Stimulated activated CD4-positive, alpha-beta T cell treated with anti-CD3 and anti-CD28 coated beads, TNF-alpha, amount 100 ng/mL, for 24 hours (primary cell): ENCODE measurements around the gene CEP350.
"Not testable (repeated sequence)": the region's sequence is repeated elsewhere in the genome, so short reads cannot be mapped to it uniquely, and the experiment has no call there.

ENCODE experiments used
- DNase-seq, 3 experiments: peaks; one replicate each; pipeline ENCODE4 v3.0.0-alpha.2; 2020; ENCODE audit warnings: low read depth in 3 of 3

The CEP350 gene

DNA sequence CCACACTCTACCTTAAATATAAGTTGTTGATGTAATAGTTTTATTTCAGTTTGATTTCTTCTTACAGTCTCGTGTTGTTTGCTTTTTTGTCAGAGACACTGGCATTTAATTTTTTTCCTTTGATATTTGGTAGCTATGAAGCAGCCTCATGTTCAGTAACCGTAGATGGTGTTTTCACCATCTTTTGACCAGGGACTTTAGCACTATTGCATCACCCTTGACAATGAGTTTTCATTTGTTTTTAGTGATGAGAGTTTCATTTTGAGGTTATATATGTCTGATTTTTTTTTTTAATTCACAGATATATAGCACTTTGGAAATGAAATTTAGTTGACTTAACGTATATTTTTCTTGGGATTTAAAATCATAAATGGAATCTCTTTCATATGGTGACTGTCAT, 36.2 kb downstream of the CEP350 start:
- no peak for DNase-seq

DNA sequence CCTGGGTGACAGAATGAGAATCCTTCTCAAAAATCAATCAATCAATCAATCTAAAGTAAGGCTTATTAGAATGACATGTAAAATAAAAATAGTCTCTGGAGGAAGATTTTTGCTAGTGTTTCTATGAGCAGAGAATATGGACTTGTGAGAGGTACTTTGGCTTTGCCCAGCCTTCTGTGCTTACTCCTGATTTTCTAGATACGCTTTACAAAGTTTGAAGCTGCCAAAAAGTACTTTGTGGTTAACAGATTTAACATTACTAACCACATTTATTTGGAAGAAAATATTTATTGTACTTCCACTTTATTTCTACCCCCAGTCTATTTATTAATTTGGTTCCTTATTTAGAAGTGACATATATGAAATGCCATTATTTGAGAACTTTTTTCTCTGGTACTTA, 41.0 kb downstream of the CEP350 start:
- DNase-seq = no peak

DNA sequence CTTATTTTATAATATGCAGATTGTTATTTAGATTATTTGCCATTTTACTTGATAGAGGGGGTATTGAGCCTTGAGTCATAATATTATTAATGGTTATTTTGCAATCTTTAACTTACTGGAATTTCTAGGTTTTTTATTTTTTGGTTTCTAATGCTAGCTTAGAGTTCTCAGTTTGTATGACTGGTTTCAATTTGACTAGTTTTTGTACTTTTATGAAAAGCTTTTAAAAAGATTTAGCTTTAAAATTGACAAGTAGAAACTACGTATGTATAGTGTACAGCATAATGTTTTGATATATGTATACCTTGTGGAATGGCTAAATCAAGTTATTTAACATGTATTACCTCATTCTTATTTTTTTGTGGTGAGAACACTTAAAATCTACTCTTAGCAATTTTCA, 41.5 kb downstream of the CEP350 start:
- no peak for DNase-seq

DNA sequence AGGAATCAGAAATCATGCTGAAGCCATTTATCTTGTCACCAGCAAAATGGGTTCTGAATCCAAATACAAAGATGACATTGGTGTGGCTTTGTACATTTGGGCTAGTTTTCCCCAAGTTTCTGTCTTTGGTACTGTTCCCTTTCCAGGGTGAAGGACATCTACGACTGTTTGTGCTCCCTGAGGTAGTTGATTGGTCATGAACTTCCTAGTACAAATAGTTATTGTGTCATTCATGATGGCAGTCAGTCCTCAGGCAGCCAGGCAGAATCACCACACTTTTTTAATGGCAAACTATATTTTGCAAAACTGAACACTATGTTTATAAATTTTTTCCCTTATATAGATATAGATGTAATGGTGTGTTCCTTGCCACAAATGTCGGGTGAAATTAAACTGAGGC, 46.0 kb downstream of the CEP350 start:
- no peak for DNase-seq

DNA sequence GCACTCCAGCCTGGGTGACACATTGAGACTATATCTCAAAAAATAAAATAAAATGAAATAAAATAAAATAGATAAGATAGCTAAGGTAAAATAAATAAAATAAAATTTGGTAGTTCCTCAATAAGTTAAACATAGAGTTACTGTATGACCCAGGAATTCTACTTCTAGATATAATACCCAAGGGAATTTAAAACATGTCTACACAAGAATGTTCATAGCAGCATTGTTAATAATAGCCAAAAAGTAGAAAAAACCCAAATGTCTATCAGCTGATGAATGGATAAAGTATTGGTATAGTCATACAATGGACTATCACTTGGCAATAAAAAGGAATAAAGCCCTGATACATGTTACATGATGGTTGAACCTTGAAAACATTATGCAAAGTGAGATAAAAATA, 47.8 kb downstream of the CEP350 start:
- DNase-seq = no peak

DNA sequence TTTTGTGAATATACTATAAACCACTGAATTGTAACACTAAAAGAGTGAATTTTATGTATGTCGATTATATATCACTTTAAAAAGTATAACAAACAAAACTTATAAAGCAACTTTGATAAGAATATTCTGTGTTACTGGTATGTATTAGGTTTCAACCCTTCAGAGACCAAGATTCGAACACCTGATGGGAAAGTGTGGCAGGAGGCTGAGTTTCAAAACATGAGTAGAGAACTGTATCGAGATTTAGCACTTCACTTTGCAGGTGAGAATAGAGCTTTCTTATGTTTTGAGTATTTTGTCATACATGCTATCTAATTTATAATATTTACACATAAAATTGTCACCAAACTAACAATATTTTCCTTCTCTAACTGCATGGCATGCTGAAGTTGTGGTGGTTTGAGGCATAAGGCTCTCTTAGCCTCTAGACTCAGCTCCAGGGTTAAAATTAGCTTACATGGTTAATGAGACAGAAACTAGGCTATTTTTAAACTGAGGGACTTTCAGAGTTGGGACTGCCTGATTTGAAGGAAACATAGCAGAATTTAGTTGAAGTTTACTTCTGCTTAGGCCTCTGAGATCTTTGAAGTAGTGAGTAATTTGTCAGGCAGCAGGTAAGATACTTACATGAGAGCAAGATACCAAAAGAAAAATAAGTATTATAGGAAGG, 48.6 kb downstream of the CEP350 start:
- DNase-seq = no peak

DNA sequence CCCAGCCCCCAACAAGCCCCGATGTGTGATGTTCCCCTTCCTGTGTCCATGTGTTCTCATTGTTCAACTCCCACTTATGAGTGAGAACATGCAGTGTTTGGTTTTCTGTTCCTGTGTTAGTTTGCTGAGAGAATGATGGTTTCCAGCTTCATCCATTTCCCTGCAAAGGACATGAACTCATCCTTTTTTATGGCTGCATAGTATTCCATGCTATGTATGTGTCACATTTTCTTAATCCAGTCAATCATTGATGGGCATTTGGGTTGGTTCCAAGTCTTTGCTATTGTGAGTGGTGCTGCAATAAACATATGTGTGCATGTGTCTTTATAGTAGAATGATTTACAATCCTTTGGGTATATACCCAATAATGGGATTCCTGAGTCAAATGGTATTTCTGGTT, 52.2 kb downstream of the CEP350 start:
- not testable (repeated sequence) for DNase-seq

DNA sequence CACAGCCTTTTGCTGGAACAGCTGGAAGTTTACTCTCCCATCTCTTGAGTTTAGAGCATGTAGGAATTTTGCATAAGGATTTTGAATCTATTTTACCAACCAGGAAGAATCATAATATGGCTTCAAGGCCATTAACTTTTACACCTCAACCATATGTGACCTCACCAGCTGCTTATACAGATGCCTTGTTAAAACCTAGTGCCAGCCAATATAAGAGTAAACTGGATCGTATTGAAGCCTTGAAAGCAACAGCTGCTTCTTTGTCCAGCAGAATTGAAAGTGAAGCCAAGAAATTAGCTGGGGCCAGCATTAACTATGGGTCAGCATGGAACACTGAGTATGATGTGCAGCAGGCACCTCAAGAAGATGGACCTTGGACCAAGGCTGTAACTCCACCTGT, 65.4 kb downstream of the CEP350 start:
- no peak for DNase-seq

DNA sequence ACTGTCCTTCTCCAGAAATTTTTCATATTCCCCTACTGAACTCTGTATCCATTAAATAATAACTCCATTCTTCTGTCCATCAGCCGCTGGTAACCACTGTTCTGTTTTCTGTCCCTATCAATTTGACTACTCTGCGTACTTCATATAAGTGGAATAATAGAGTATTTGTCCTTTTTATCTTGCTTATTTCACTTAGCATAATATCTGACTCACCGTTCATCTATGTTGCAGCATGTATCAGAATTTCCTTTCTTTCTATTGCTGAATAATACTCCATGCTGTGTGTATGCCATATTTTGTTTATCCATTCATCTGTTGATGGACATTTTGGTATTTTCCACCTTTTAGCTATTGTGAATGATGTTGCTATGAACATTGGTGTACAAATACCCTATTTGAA, 71.9 kb downstream of the CEP350 start:
- DNase-seq = no peak

DNA sequence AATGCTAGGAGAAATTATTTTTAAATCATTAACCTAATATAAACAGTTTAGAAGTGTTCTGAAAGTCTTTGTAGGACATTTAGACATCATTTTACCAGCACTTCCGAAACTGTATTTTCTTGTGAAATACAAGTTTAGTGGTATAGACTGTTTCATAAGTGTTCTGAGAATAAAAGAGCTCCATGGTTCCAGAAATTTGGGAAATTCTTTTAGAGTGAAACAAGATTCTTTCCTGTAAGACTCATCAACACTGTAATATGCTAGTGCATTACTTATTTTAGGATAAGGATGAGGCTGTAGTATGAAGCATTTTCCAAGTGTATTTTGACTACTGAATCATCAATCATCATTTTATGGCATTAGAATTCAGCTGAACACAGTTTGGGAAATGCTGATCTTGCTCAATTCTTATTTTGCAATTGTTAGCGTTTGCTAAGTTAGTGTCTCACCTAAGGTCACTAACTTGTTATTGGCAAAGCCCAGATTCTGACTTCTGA, 73.4 kb downstream of the CEP350 start:
- DNase-seq = no peak

DNA sequence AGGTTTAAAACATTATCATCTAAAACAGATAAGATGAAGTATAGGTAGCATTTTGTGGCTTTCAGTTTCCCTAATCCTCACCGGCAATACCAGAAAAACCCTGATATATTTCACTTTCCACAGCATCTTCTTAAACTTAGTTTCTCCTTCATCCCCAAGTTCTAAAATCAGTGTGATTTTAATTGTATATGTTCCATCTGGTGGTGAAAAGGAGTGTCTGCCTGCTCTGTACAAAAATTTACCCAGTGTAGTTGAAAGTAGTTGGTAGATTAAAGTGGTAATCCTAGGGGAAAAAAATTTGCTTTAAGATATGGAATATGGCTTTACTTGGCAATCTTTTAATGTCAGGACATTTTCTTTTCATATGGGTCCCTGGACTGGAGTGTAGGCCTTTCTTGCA, 74.3 kb downstream of the CEP350 start:
- no peak for DNase-seq

DNA sequence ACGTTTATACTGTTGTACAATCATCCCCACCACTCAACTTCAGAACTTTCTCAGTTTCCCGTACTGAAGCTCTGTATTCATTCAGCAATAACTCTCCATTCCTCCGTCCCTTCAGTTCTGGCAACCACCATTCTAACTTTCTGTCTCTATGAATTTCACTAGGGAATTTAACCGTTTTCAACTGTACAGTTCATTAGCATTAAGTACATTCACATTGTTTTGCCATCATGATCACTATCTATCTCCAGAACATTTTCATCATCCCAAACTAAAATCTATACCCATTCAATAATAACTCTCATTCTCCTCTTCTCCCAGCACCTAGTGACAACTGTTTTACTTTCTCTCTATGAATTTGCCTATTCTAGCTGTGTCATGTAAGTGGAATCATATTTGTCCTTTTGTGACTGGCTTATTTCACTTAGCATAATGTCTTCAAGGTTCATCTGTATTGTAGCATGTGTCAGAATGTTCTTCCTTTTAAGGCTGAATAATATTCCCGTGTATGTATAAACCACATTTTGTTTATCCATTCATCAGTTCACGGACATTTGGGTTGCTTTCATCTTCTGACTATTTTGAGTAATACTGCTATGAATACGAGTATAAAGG, 75.0 kb downstream of the CEP350 start:
- DNase-seq = no peak

DNA sequence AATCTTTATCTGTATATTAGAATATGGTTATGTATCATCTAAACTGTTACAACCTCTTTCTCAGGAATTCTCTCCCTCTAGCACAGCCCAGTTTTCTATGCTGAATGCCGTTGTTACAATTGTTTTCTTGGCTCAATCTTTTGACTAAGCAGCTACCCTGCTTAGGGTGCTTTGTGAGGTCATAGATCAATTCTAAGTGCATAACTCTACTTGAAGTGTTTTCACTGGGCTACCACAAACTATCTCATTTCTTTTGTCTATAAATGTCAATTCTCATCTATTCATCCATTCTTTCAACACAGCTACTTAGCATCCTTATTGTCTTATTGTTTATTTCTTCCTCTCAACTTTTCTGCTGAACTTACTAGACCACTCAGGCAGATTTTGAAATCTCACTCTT, 77.1 kb downstream of the CEP350 start:
- no peak for DNase-seq

DNA sequence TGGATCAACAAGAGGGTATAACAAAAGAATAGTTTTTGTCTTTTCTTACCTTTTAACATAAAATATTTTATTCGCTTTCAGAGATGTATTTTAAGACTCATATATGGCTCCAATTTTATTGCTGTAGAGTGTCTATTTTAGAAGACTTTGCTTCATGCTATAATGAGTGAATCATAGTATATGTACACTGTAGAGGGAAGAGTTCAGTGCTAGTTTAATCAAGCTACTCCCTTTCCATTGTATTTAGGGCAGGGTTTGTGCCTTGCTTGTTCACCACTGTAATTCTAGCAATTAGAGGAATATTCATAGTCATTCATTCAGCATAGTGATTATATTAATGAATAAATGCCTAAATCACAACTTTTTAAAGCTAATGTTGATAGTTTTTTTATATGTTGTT, 78.8 kb downstream of the CEP350 start:
- no peak for DNase-seq

DNA sequence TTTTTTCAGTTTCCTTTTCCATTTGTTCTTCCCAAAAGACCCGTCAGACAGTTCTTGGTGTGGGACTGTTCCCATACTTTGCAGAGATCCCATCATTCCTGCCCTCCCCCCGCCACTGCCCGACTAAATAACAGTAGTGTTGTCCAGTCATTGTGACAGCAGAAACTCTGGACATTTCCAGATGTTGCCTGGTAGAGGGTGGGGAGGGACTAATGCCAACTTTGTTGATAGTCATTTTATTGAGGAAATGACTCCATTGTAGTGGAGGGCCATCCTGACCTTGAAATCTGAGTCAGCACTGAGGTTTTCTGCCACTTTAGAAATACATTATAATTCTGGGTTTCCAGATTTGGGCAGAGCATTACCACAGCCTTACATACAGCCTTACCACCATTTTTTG, 85.4 kb downstream of the CEP350 start:
- DNase-seq = no peak

DNA sequence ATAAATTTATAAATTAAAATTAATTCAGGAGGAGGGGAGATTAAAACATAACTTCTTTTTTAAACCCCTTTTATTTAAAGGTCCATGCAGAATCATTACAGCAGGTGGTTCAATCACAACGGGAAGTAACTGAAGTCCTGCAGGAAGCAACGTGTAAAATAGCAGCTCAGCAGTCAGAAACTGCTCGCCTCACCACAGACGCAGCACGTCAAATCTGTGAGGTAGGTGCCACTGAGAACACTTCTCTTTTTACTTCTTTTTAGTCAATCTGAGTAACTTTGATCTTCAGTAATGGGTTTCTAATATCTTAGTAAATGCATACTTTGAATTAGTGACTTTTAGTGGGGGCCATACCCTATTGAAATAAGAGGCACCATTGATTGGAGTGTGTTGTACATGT, 87.0 kb downstream of the CEP350 start:
- no peak for DNase-seq

DNA sequence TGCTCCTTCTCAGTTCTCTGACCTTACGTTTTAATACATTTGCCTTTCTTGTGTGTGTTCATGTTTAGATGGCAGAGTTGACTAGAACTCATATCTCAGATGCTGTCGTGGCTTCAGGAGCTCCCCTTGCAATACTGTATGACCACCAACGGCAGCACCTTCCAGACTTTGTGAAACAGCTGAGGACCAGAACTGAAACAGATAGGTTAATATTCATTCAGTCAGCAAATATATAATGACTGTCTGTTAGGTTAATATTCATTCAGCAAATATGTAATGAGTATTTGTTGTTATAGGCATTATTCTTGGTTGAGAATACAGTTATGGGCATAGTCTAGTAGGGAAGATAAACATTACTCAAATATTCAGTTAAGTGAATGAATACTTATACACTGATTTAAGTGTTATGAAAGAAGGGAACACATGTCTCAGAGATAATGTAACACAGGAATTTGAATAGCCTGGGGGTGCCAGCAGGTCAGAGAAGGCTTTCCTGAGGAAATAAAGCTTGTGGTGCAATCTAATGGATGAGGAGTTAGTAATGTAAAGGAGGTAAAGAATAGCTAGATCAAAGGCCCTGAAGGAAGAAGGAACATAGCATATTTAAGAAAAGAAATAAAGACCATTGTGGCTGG, 88.5 kb downstream of the CEP350 start:
- DNase-seq = no peak

DNA sequence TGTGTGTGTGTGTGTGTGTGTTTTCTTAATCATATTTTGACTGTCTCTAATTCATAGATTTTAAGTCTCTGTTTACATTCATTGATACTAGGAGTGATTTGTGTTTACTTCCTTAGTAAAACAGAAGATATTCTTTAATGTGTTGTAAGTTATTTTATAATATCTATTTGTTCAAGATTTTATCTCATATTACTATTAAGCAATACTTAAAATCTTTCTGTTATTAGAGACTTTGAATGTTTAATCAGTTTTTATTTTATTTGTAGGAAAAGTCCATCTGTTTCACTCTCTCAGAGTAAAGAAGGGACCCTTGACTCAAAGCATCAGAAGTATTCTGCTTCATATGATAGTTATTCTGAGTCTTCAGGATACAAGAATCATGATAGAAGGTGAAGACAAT, 89.2 kb downstream of the CEP350 start:
- DNase-seq = no peak

DNA sequence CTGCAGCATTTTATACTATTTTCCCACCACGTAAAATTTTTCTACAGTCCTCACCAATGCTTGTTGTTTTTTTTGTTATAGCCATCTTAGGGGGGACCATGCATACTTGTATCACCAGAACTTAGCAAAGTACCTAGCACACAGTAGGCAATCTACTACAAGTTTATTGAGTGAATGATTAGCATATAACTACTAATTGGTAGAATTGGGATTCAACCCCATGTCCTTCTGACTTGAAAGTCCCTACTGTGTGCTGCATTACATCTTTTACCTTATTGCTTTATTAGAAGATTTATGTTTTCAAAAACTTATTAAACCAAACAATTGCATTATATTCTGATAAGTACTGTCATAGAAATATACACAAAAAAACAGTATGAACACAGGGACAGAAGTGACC, 92.1 kb downstream of the CEP350 start:
- DNase-seq = no peak

DNA sequence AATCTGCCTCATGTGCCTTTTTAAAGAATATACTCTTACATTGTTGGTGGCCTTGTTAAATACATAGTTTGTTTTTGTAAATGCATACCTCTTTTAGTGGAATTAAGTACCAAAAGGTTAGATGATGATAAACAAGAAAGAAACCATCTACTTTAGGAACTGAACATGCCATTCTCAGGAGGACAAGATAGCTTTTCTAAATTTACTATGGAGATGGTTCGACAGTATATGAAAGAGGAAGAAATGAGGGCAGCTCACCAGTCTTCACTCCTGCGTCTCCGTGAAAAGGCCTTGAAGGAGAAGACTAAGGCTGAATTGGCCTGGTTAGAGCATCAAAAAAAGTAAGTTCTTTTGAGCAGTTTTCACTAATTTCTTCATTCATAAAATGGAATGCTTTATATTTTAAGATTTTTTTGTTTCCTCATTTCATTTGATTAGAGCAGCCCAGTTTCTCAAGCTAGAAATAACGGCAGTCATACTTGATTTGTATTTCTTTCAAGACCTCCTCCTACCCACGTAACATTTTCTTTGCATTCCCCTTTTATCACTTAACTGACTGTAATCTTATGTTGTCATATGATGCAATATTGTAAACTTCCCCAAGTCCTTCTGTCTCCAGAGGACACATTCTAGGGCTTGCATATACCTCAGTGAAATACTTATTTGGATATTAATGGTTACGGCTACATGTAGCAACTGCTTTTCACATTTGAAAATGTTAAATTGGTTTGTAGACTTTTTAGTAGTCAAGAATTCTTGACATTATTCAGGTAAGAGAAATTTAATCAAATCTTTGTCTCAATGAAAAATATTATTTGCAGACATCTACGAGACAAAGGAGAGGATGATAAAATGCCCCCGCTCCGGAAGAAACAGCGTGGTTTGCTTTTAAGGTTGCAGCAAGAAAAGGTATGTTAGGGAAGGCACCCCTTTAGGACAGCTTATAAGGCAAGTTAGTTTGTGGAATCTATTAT, 99.3 kb downstream of the CEP350 start:
- no peak for DNase-seq

DNA sequence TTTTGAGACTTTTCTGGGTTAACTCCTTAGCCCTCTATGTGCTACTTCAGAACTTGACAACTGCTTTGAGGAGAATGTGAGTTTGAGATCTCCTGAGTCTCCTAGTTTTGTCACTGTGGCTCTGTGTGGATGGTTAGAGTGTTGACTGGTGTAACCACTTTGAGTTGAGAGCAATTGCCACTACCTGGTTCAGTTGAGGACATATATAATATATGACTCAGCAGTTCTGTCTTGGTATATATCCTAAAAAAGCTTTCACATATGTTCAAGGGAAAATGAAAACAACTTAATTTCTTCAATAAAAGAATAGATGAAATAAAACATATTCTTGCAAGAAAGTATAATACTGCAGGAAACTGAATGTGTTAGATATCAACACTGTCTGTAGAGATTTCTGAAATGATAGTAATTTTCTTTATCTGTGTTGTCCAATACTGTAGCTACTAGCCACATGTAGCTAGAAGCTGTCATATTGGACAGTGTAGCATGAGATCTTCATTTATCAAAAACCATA, 103.3 kb downstream of the CEP350 start:
- no peak for DNase-seq

DNA sequence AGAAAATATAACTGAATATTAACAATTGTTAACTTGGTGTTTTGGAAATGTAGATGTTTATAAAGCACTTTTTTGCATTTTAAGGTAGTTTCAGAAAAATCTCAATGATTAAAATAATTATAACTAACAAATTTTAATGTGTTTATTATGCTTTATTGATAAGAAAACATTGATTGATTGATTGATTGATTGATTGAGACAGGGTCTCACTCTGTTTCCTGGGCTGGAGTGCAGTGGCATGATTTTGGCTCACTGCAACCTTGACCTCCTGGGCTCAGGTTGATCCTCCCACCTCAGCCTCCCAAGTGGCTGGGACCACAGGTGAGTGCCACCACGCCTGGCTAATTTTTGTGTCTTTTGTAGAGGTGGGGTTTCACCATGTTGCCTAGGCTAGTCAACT, 106.4 kb downstream of the CEP350 start:
- DNase-seq = no peak
